Progenitor cell of endocrine pancreas (in vitro differentiated cells): ENCODE results near the gene ACOX3. TPM values are rescaled to one million over a fixed set of nuclear protein-coding genes. Genes with fewer than 3 reads are reported as not detected.

Experiments used
- DNase-seq: peaks from one replicate; pipeline ENCODE4 v3.0.0; 2021; ENCODE audit warnings: low spot score; ENCODE audit not compliant: unreplicated experiment
- H3K27ac Mint-ChIP-seq: 2 replicates; pipeline ENCODE4 v1.8.0; 2021; ENCODE audit warnings: mild to moderate bottlenecking, moderate library complexity, mixed read lengths
- H3K27me3 Mint-ChIP-seq: 2 replicates; pipeline ENCODE4 v1.8.0; 2021; ENCODE audit warnings: mixed read lengths
- H3K36me3 Mint-ChIP-seq: 2 replicates; pipeline ENCODE4 v1.8.0; 2022; ENCODE audit warnings: mixed read lengths; ENCODE audit not compliant: insufficient read depth
- H3K4me1 Mint-ChIP-seq: 2 replicates; pipeline ENCODE4 v1.8.0; 2021; ENCODE audit warnings: low read depth, mixed read lengths
- H3K4me3 Mint-ChIP-seq: 2 replicates; pipeline ENCODE4 v1.8.0; 2021; ENCODE audit warnings: low read depth, mild to moderate bottlenecking, moderate library complexity, mixed read lengths
- H3K9me3 Mint-ChIP-seq: 2 replicates; pipeline ENCODE4 v1.8.0; 2021; ENCODE audit warnings: low read depth, mixed read lengths
- CTCF ChIP-seq: fragments of 200-600 bp; sonication (generic); IDR thresholded peaks from one replicate; pipeline ENCODE4 v1.5.0; 2021; ENCODE audit warnings: antibody characterized with exemption, mild to moderate bottlenecking; ENCODE audit not compliant: unreplicated experiment
- total RNA-seq: library from RNA; stranded (reverse); gene quantifications from 2 replicates; pipeline ENCODE4 v1.2.1, GENCODE V29; 2021

The ACOX3 gene
- total RNA-seq, 1 donor from 2014 or later = 22.6 TPM

GRCh38 chr4:8373270-8373972 lies 67.1 kb downstream of the ACOX3 start:
- no peaks in the 10 kb centered on the region for H3K9me3 Mint-ChIP-seq
- TF ChIP-seq CTCF = no peak

GRCh38 chr4:8372506-8372905 lies 68.0 kb downstream of the ACOX3 start:
- Mint-ChIP-seq H3K36me3 (peaks cover 1% of the 10 kb centered on the region), H3K27ac (no peak overlapping the region), H3K4me1 (no peaks in the 10 kb centered on the region), H3K4me3 (no peak overlapping the region), H3K27me3 (no peaks in the 10 kb centered on the region), H3K9me3 (no peaks in the 10 kb centered on the region)
- DNase-seq = no peak
- no peak for TF ChIP-seq CTCF

More at GRCh38 chr4:8373270-8373972, 67.1 kb downstream of the ACOX3 start:
- Mint-ChIP-seq H3K27me3 (no peaks in the 10 kb centered on the region), H3K4me3 (no peak overlapping the region), H3K36me3 (peaks cover 1% of the 10 kb centered on the region), H3K4me1 (no peaks in the 10 kb centered on the region), H3K27ac (no peak overlapping the region)
- no peak for DNase-seq

GRCh38 chr4:8371596-8371995 lies 68.9 kb downstream of the ACOX3 start:
- Mint-ChIP-seq H3K9me3 (no peaks in the 10 kb centered on the region), H3K4me1 (no peaks in the 10 kb centered on the region), H3K27me3 (no peaks in the 10 kb centered on the region), H3K36me3 (peaks cover 1% of the 10 kb centered on the region), H3K27ac (no peak overlapping the region), H3K4me3 (no peak overlapping the region)
- DNase-seq = no peak
- no peak for TF ChIP-seq CTCF

- Mint-ChIP-seq H3K27ac (no peak overlapping the region), H3K27me3 (no peaks in the 10 kb centered on the region), H3K4me3 (no peak overlapping the region), H3K4me1 (no peaks in the 10 kb centered on the region), H3K36me3 (peaks cover 1% of the 10 kb centered on the region), H3K9me3 (no peaks in the 10 kb centered on the region)
- DNase-seq = no peak
- TF ChIP-seq CTCF = no peak
Observed at GRCh38 chr4:8370835-8371595, 69.5 kb downstream of the ACOX3 start.

GRCh38 chr4:8370106-8370787 lies 70.3 kb downstream of the ACOX3 start:
- peaks cover 1% of the 10 kb centered on the region for H3K36me3 Mint-ChIP-seq
- H3K9me3 Mint-ChIP-seq = no peaks in the 10 kb centered on the region
- H3K4me3 Mint-ChIP-seq = no peak overlapping the region
- H3K27me3 Mint-ChIP-seq = no peaks in the 10 kb centered on the region
- no peak for DNase-seq
- TF ChIP-seq CTCF = no peak
- H3K4me1 Mint-ChIP-seq = no peaks in the 10 kb centered on the region
- H3K27ac Mint-ChIP-seq = no peak overlapping the region
